ENCODE data around the gene FLOT1.

- TF ChIP-seq EZH2 (IDR thresholded peaks at IDR 0.05) (no peak), POLR2AphosphoS5 (IDR thresholded peaks at IDR 0.05; ENCODE audit: borderline replicate concordance, low read depth, low read length) (no peak), FOXP2 (optimal IDR thresholded peaks at IDR 0.05; ENCODE audit: control extremely low read depth, extremely low read length, insufficient read depth) (no peak)
These were observed 63.3 kb downstream of the FLOT1 start for GRCh38 chr6:30678964-30679726.

All from SK-N-MC (cell line).